Measurements from ENCODE around the gene TULP4. TPM values are rescaled to one million over a fixed set of nuclear protein-coding genes. Genes with fewer than 3 reads are reported as not detected.

Gene TULP4
- total RNA-seq, 3 donors from 2014 or later = 104 to 171 (median 112) TPM

DNA sequence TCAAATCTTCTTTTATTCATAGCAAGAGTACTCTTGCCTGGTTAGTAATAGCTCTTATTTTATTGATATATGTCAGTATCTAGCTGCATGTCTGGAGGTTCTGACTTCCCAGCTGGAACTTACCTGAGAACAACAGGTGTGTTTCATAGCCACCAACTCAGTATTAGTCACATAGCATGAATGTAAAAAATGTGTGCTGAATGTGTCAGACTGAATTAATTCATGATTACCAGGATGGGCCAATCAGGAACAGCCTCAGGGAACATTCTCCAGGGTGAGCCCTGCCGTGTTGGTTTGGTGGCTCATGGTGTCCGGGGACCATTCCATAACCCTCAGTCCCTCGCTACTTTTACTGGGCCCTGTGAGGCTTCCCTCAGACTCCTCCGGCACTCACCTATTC, 99.7 kb downstream of the TULP4 start:
- intact Hi-C loops (cut with DNase I; ENCODE audit: low total_unique reads) = no loop called here
- TF ChIP-seq POLR2A (IDR thresholded peaks at IDR 0.05) = no peak
- TF ChIP-seq POLR2AphosphoS5 (IDR thresholded peaks at IDR 0.05) = no peak
- TF ChIP-seq, protein P1, sequence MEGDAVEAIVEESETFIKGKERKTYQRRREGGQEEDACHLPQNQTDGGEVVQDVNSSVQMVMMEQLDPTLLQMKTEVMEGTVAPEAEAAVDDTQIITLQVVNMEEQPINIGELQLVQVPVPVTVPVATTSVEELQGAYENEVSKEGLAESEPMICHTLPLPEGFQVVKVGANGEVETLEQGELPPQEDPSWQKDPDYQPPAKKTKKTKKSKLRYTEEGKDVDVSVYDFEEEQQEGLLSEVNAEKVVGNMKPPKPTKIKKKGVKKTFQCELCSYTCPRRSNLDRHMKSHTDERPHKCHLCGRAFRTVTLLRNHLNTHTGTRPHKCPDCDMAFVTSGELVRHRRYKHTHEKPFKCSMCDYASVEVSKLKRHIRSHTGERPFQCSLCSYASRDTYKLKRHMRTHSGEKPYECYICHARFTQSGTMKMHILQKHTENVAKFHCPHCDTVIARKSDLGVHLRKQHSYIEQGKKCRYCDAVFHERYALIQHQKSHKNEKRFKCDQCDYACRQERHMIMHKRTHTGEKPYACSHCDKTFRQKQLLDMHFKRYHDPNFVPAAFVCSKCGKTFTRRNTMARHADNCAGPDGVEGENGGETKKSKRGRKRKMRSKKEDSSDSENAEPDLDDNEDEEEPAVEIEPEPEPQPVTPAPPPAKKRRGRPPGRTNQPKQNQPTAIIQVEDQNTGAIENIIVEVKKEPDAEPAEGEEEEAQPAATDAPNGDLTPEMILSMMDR (IDR thresholded peaks at IDR 0.05) = no peak
- no peak for DNase-seq (ENCODE audit: low spot score in 2 of 2)
- no peak overlapping the region for H3K4me3 ChIP-seq
- no peaks in the 10 kb centered on the region for H3K36me3 ChIP-seq
- no peaks in the 10 kb centered on the region for H3K9me3 ChIP-seq
- no peaks in the 10 kb centered on the region for H3K4me1 ChIP-seq
- H3K27ac ChIP-seq = no peak overlapping the region
- no peaks in the 10 kb centered on the region for H3K27me3 ChIP-seq

DNA sequence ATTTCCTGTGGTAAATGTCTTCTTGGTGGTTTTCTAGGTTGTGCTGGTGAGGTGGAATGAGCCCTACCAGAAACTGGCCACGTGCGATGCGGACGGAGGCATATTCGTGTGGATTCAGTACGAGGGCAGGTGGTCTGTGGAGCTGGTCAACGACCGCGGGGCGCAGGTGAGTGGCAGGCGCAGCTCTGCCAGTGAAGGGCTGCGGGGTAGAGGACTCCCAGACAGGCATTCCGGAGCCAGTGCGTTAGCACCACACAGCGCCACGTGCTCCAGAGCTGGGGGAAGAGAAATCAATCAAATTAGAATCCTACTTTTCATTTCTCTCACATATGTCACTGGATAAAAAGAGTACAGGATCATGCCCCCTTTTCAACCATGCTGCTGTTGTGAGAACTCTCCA, 100.8 kb downstream of the TULP4 start:
- TF ChIP-seq POLR2AphosphoS5 (IDR thresholded peaks at IDR 0.05) (no peak), POLR2A (IDR thresholded peaks at IDR 0.05) (no peak)
- TF ChIP-seq, protein P1 (IDR thresholded peaks at IDR 0.05) = no peak
- Histone ChIP-seq H3K9me3 (no peaks in the 10 kb centered on the region), H3K27me3 (no peaks in the 10 kb centered on the region), H3K4me3 (no peak overlapping the region), H3K36me3 (no peaks in the 10 kb centered on the region), H3K27ac (no peak overlapping the region), H3K4me1 (no peaks in the 10 kb centered on the region)
- no peak for DNase-seq (ENCODE audit: low spot score in 2 of 2)
- intact Hi-C loops (cut with DNase I; ENCODE audit: low total_unique reads) = no loop called here

DNA sequence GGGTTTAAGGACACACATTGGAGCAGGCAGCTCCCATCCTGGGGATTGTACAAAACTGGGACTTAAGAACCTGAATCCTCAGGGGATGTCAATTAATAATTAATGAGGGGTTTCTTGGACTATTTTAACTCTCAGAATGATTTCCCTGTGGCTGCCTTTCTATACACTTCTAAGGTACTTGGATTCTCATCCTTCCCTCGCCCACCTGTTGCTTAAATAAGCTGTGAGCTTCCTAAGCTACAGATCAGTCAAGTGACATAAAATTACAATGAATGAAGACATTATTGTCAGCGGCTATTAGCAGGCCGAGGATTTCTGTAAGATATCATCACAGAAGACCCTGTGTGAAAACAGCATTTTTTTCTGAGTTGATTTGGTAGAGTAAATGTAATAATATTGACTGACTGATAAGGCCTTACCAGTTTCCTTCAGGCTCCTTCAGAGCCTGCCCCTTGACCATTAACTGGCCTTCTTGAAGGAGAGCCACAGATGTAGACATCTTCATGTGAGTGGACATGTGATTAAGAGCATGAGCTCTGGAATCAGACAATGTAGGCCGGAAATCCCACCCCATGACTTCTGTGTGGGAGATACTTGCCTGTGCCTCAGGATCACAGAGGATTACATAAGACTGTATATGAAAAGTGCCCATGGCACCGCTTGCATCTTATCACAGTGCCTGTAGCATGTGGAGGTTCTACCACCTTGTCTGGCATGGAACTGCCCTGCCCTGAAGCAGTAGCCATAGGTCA, 101.7 kb downstream of the TULP4 start:
- intact Hi-C loops (cut with DNase I; ENCODE audit: low total_unique reads) = no loop called here
- H3K27ac ChIP-seq = no peak overlapping the region
- no peaks in the 10 kb centered on the region for H3K36me3 ChIP-seq
- no peaks in the 10 kb centered on the region for H3K27me3 ChIP-seq
- TF ChIP-seq POLR2AphosphoS5 (IDR thresholded peaks at IDR 0.05) (no peak), POLR2A (IDR thresholded peaks at IDR 0.05) (no peak)
- TF ChIP-seq, protein P1 (IDR thresholded peaks at IDR 0.05) = no peak
- DNase-seq (ENCODE audit: low spot score in 2 of 2) = no peak
- H3K9me3 ChIP-seq = no peaks in the 10 kb centered on the region
- no peak overlapping the region for H3K4me3 ChIP-seq
- H3K4me1 ChIP-seq = no peaks in the 10 kb centered on the region

DNA sequence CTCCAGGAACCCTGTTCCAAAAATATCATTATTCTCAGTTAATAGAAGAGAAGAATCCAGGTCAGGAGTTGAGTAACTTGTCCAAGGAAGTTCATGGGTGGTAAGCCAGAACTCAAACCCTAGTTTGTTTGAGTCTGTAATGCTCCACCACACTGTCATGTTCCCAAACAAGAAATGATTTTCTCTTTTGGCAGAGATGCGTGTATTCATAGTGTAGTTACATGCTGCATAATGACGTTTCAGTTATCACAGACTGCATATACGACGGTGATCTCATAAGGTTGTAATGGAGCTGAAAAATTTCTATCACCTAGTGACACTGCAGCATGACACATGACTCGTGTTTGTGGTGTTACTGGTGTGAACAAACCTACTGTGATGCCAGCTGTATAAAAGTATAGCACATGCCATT, 102.6 kb downstream of the TULP4 start:
- H3K4me3 ChIP-seq = no peak overlapping the region
- intact Hi-C loops (cut with DNase I; ENCODE audit: low total_unique reads) = no loop called here
- H3K27ac ChIP-seq = no peak overlapping the region
- no peaks in the 10 kb centered on the region for H3K4me1 ChIP-seq
- H3K27me3 ChIP-seq = no peaks in the 10 kb centered on the region
- no peaks in the 10 kb centered on the region for H3K36me3 ChIP-seq
- no peak for TF ChIP-seq POLR2AphosphoS5 (IDR thresholded peaks at IDR 0.05)
- TF ChIP-seq, protein P1 (IDR thresholded peaks at IDR 0.05) = no peak
- no peak for TF ChIP-seq POLR2A (IDR thresholded peaks at IDR 0.05)
- DNase-seq (ENCODE audit: low spot score in 2 of 2) = no peak
- H3K9me3 ChIP-seq = no peaks in the 10 kb centered on the region

DNA sequence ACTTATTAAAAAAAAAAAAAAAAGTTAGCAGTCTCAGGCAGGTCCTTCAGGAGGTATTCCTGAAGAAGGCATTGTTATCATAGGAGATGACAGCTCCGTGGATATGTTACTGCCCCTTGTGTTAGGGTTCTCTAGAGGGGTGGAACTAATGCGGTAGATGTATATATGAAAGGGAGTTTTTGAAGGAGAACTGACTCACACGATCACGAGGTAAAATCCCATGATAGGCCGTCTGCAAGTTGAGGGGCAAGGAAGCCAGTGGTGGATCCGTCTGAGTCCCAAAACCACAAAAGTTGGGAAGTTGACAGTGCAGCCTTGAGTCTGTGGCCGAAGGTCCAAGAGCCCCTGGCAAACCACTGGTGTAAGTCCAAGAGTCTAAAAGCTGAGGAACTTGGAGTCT, 103.4 kb downstream of the TULP4 start:
- Histone ChIP-seq H3K4me3 (no peak overlapping the region), H3K36me3 (no peaks in the 10 kb centered on the region), H3K27me3 (no peaks in the 10 kb centered on the region), H3K9me3 (no peaks in the 10 kb centered on the region), H3K4me1 (no peaks in the 10 kb centered on the region), H3K27ac (no peak overlapping the region)
- intact Hi-C loops (cut with DNase I; ENCODE audit: low total_unique reads) = no loop called here
- no peak for DNase-seq (ENCODE audit: low spot score in 2 of 2)
- TF ChIP-seq POLR2AphosphoS5 (IDR thresholded peaks at IDR 0.05) = no peak
- TF ChIP-seq, protein P1 (IDR thresholded peaks at IDR 0.05) = no peak
- TF ChIP-seq POLR2A (IDR thresholded peaks at IDR 0.05) = no peak
